DMS79 (cell line): ENCODE data around the gene GADD45GIP1.
"Not testable (repeated sequence)": the region's sequence is repeated elsewhere in the genome, so short reads cannot be mapped to it uniquely, and the experiment has no call there.

Experiments
- DNase-seq: peaks from one replicate; lab custom pipeline; 2025; lab: John Stamatoyannopoulos, UW

Gene GADD45GIP1

GRCh38 chr19:12939975-12940423, 17.0 kb downstream of the GADD45GIP1 start:
- no peak for DNase-seq

- no peak for DNase-seq
Observed at GRCh38 chr19:12938779-12939601, 18.0 kb downstream of the GADD45GIP1 start.

GRCh38 chr19:12937927-12938778, 18.9 kb downstream of the GADD45GIP1 start, which contains the start of gene CALR:
Gene CALR (plus strand): TSS chr19:12938609. CDS start chr19:12938680, 71 bp downstream.
- peak; percentile 100 for DNase-seq

GRCh38 chr19:12937093-12937926, 19.7 kb downstream of the GADD45GIP1 start:
- peak; percentile 89 for DNase-seq

- peak; percentile 85 for DNase-seq
Observed at GRCh38 chr19:12936582-12936981, 20.4 kb downstream of the GADD45GIP1 start.

GRCh38 chr19:12935071-12935470, 22.0 kb downstream of the GADD45GIP1 start:
- DNase-seq, result no peak

- DNase-seq, result peak; percentile 93
Observed at GRCh38 chr19:12933287-12934072, 23.5 kb downstream of the GADD45GIP1 start, which contains the start of gene FARSA. Gene FARSA (minus strand): TSS chr19:12933711. CDS start chr19:12933696, 15 bp downstream.

GRCh38 chr19:12932392-12933286, 24.4 kb downstream of the GADD45GIP1 start:
- DNase-seq, result no peak

GRCh38 chr19:12930002-12930645, 26.9 kb downstream of the GADD45GIP1 start:
- no peak for DNase-seq

GRCh38 chr19:12924621-12925310, 32.3 kb downstream of the GADD45GIP1 start:
- DNase-seq, result no peak

- no peak for DNase-seq
Observed at GRCh38 chr19:12922959-12923358, 34.1 kb downstream of the GADD45GIP1 start.

GRCh38 chr19:12921047-12921446, 36.0 kb downstream of the GADD45GIP1 start:
- no peak for DNase-seq

- DNase-seq, result no peak
Observed at GRCh38 chr19:12918253-12918652, 38.8 kb downstream of the GADD45GIP1 start.

- not testable (repeated sequence) for DNase-seq
Observed at GRCh38 chr19:12915860-12916259, 41.2 kb downstream of the GADD45GIP1 start.

GRCh38 chr19:12913851-12914690, 43.0 kb downstream of the GADD45GIP1 start:
- DNase-seq, result peak; percentile 85

- peak; percentile 100 for DNase-seq
Observed at GRCh38 chr19:12913011-12913561, 43.9 kb downstream of the GADD45GIP1 start.

- peak; percentile 99 for DNase-seq
Observed at GRCh38 chr19:12912571-12912970, 44.5 kb downstream of the GADD45GIP1 start.
